GM06990 (cell line): Measurements from ENCODE around the gene PNMA1.

Source experiments
- DNase-seq: peaks from one replicate; pipeline ENCODE4 v3.0.0-alpha.2; 2011; ENCODE audit not compliant: insufficient read length; ENCODE audit errors: extremely low read depth
- H3K27me3 ChIP-seq: replicated peaks from 2 replicates; pipeline ENCODE4 v1.6.0; 2011; ENCODE audit warnings: low read length; ENCODE audit not compliant: control insufficient read depth, insufficient read depth
- H3K36me3 ChIP-seq: 2 replicates; pipeline ENCODE4 v1.5.1; 2011; ENCODE audit warnings: low read length; ENCODE audit not compliant: control insufficient read depth, insufficient read depth
- H3K4me3 ChIP-seq: replicated peaks from 2 replicates; pipeline ENCODE4 v1.5.1; 2011; ENCODE audit warnings: low read depth, mild to moderate bottlenecking, control low read depth, low read length
- TF ChIP-seq, protein P1 (sequence below): IDR thresholded peaks from 2 replicates; pipeline ENCODE4 v1.5.1; 2011; ENCODE audit warnings: low read length, control low read depth, mild to moderate bottlenecking, inconsistent platforms; ENCODE audit not compliant: insufficient read depth, poor library complexity, severe bottlenecking

The PNMA1 gene

DNA sequence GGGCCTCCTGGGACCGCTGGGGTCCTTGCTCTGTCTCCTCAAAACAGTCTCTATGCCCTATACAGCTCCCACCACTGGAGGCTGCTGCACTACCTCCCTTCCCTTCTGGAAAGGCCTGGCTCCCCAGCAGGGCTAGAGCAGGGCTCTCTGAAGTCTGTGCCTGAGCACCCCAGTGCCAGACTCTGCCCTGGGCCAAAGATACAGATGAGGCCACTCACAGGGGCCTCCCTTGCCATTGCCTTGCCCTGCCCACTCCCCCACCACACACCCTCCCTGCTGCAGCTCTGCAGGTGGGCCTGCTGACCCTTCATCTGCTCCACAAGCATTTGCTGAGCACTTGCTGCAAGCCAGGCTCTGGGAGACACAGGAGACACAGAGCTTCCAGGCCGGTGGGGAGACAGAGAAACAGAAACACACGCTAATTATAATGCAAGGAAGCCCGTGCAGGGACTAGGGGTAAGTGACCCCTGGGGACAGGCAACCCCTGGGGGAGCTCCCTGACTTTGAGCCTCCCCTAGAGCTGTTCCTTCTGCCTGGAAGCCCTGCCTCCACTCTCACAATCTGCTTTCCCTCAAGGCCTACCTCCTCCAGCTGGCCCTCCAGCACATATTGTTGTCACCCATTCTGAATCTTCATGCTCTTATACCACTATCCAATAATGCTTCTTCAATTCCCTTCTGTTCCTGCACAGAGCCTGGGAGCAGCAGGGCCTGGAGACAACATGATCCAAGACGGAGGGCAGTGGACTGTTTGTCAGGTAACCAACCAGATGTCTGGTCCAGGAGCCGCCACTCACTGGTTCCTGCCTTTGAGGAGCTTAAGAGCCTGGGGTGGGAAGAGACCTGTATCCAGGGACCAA lies 32.6 kb upstream of the PNMA1 start:
- 0 out of 2 replicates have a peak overlapping the region, but pooled peaks have one; percentile 4 for H3K4me3 ChIP-seq
- TF ChIP-seq, protein P1, sequence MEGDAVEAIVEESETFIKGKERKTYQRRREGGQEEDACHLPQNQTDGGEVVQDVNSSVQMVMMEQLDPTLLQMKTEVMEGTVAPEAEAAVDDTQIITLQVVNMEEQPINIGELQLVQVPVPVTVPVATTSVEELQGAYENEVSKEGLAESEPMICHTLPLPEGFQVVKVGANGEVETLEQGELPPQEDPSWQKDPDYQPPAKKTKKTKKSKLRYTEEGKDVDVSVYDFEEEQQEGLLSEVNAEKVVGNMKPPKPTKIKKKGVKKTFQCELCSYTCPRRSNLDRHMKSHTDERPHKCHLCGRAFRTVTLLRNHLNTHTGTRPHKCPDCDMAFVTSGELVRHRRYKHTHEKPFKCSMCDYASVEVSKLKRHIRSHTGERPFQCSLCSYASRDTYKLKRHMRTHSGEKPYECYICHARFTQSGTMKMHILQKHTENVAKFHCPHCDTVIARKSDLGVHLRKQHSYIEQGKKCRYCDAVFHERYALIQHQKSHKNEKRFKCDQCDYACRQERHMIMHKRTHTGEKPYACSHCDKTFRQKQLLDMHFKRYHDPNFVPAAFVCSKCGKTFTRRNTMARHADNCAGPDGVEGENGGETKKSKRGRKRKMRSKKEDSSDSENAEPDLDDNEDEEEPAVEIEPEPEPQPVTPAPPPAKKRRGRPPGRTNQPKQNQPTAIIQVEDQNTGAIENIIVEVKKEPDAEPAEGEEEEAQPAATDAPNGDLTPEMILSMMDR, result no peak
- DNase-seq, result no peak
- no peaks in the 10 kb centered on the region for H3K27me3 ChIP-seq
- H3K36me3 ChIP-seq, result peaks cover 10% of the 10 kb centered on the region

DNA sequence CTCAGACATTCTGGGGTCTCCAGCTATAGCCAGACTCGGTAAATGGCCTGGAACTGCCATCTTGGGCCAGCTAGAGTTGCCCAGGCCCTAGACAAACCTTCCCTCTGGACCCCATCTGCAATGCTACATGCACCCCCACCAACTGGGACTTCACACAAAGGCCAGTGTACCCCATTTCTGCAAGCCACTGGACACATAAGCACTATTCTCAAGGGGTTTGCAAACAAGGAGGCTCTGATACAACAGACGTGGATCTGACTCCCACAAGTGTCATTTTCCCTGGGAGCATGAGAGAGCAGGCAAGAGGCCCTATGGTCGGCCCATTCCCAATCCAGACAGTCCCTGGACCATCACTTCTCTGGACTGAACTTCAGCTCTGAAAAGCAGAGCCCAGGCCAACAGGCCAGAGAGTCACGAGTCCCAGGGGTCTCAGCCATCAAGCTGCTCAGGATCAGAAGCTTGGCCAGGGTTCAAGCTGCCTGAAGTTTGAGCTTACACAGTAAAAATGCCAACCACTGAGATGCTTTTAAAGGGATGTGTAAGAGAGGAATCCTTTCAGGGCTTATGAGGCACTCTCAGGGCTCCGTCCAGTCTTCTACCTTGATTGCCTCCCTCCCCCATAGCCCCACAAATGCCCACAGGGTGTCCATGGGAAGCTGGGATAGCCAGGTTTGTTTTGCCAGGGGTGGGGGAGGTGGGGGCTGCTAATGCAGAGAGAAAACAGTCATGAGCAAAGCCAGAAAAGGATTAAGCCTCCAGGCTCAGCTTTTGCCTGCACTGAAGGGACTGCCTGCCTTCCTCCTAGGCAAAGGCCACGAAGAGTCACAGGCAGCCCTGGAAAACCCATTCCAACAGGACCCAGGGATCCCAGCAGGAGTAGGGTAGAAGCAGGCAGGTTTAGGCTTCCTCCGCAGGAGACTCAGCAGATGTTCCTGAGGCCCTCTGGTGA lies 31.7 kb upstream of the PNMA1 start:
- Histone ChIP-seq H3K4me3 (no peak overlapping the region), H3K36me3 (peaks cover 10% of the 10 kb centered on the region), H3K27me3 (no peaks in the 10 kb centered on the region)
- DNase-seq, result no peak
- TF ChIP-seq, protein P1, result no peak

DNA sequence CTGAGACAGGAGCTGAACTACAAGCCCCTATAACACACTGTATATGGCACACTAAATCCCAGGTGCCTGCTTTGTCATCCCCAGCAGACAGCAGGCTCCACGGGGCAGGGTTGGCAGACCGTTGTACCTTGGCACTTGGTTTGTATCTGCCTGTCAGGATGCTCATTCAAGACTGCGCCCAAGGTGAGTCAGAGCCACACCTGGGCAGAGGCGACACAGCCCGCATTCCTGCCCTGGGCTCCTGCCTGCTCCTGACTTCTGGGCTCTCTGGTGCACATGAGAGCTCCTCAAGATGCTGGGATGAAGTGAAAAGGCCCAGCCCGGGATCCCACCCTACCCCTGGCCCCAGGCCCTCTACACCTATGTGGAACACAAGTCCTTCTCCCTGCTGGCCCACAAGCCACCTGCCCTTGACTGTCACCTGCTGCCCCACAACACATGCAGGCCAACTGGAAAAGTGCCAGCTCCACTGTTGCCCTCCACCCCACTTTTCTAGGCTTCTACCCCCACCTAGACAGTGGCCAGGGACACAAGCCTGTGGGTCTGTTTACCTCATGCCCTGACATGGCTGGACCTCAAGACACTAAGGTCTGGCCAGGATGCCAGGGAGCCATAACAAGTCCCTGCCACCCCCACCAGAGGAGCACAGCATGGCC lies 30.8 kb upstream of the PNMA1 start:
- DNase-seq, result no peak
- no peak overlapping the region for H3K4me3 ChIP-seq
- peaks cover 11% of the 10 kb centered on the region for H3K36me3 ChIP-seq
- TF ChIP-seq, protein P1, result no peak
- no peaks in the 10 kb centered on the region for H3K27me3 ChIP-seq

DNA sequence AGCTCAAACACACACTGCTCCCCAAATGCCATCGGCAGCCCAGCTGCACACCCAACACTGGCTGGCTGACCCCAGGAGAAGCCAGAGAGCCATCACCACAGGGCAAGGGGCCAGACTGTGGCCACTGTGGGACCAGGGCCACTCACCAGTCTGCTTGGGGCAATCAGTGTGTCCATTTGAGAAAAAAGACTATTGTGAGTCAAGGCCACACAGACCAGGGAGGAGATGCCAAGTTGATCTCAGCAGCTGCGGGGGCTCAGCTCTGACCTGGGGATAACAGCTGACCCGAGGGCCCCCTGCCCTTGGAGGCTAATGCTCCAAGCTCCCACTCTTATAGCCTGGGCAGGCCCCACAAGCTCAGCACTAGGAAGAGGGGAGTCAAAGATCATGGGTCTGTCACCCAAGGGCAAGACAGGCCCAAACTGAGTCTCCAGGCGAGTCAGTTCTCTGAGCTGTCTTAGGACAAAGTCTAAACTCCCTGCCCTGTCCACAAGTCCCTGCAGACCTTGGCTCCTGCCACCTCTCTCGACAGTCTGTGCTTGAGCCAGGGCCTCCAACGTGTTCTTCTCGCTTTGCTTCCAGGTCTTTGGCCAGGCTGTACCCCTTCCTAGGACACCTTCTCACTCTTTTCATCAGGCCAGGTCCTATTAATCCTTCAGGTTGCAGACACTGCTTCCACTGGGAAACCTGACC lies 30.1 kb upstream of the PNMA1 start:
- Histone ChIP-seq H3K4me3 (no peak overlapping the region), H3K36me3 (peaks cover 17% of the 10 kb centered on the region), H3K27me3 (no peaks in the 10 kb centered on the region)
- no peak for DNase-seq
- TF ChIP-seq, protein P1, result no peak

DNA sequence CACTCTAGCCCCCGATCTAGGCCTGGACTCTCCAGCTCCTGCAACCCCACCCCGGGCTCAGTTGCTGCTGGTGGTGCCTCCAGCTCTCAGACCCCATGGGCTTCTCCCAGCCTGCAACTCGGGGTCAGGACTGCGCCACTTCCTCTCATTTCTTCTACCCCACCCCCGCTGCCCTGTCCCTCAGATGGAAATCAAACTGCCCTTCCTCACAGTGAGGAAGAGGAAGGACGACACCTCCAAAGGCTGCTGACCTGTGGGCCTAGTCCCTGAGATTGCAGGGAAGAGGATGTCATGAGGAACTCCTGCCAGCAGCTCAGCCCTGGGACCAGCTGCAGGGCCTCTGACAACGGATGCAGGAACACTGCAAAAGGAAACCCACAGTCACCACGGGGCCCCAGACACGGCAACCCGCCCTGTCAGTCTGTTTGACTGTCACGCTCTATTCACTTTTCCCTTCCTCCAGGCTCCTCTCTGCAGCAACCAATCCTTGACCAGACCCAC lies 29.3 kb upstream of the PNMA1 start:
- TF ChIP-seq, protein P1, result no peak
- Histone ChIP-seq H3K4me3 (peak overlapping the region; percentile 39), H3K36me3 (peaks cover 25% of the 10 kb centered on the region), H3K27me3 (no peaks in the 10 kb centered on the region)
- DNase-seq, result peak; percentile 65
